Activated naive CD8-positive, alpha-beta T cell treated with anti-CD3 and anti-CD28 coated beads, Interleukin-2, amount 10 ng/mL, durations not matched to agents 7 days and 5 days (primary cell): ENCODE data around the gene GNA15. TPM values are rescaled to one million over a fixed set of nuclear protein-coding genes. Genes with fewer than 3 reads are reported as not detected.

Experiments
- ATAC-seq: fragments of 150-1000 bp; cut with Tn5 transposase; one replicate; pipeline ENCODE4 v1.10.0; 2021; ENCODE audit warnings: low read depth, moderate library complexity
- POLR2A ChIA-PET: fragments of 350-600 bp; sonication (Branson Sonifier 250); formaldehyde crosslinking; loops from one replicate; lab custom pipeline; 2021; ENCODE audit warnings: antibody characterized with exemption; lab: Charles Lee
- DNase-seq: peaks from one replicate; pipeline ENCODE4 v3.0.0; 2021
- H3K27ac Mint-ChIP-seq: one replicate; pipeline ENCODE4 v1.8.0; 2022; ENCODE audit warnings: mild to moderate bottlenecking, mixed read lengths
- H3K27me3 Mint-ChIP-seq: one replicate; pipeline ENCODE4 v1.8.0; 2022; ENCODE audit warnings: mild to moderate bottlenecking, moderate library complexity, mixed read lengths
- H3K36me3 Mint-ChIP-seq: one replicate; pipeline ENCODE4 v1.8.0; 2021; ENCODE audit warnings: mild to moderate bottlenecking, mixed read lengths
- H3K4me1 Mint-ChIP-seq: one replicate; pipeline ENCODE4 v1.8.0; 2021; ENCODE audit warnings: mixed read lengths
- H3K4me3 Mint-ChIP-seq: one replicate; pipeline ENCODE4 v1.8.0; 2022; ENCODE audit warnings: mild to moderate bottlenecking, moderate library complexity, mixed read lengths
- H3K9me3 Mint-ChIP-seq: one replicate; pipeline ENCODE4 v1.8.0; 2021; ENCODE audit warnings: mixed read lengths
- total RNA-seq, 2 experiments: library from RNA; stranded (reverse); gene quantifications; one replicate each; pipeline ENCODE4 v1.2.3, GENCODE V29; 2021

Gene GNA15
- total RNA-seq, 2 experiments from 2014 or later = 17.9 to 19.5 TPM

DNA sequence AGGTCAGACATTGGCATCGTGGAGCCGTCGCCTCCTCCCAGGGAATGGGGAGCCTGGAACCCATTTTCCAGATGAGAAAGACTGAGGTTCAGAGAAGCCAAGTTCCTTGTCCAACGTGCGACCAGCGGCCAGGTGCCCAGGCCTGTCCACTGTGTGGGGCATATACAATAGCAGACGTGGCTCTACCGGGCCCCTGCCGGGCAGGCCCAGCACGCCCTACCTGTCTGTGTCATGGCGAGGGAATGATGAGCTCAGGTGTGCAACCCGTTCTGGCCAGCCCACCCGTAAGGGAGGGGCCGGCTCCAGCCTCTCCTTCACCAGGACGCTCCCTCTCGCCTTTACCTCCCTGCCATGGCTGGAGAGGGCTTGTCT is 837 bp downstream of the GNA15 start:
- Mint-ChIP-seq H3K4me1 (peaks cover 36% of the 10 kb centered on the region), H3K36me3 (peaks cover 12% of the 10 kb centered on the region), H3K27ac (peak overlapping the region; percentile 63), H3K4me3 (peak overlapping the region; percentile 75), H3K9me3 (no peaks in the 10 kb centered on the region), H3K27me3 (no peaks in the 10 kb centered on the region)
- ATAC-seq = no peak
- POLR2A ChIA-PET = interaction anchor here (1.5 kb wide), 1 partner anchor 42 kb away, joined by 4 read pairs; the partner anchor contains the start of gene S1PR4
- peak; percentile 26 for DNase-seq

- no peak for ATAC-seq
- H3K4me1 Mint-ChIP-seq = peaks cover 37% of the 10 kb centered on the region
- H3K4me3 Mint-ChIP-seq = peak overlapping the region; percentile 75
- H3K36me3 Mint-ChIP-seq = peaks cover 12% of the 10 kb centered on the region
- no peaks in the 10 kb centered on the region for H3K9me3 Mint-ChIP-seq
- POLR2A ChIA-PET = interaction anchor here (0.6 to 1.5 kb wide), 2 partner anchors 42 to 66 kb away, joined by 4 read pairs; partner anchors contain the start of gene S1PR4
- no peak for DNase-seq
- H3K27me3 Mint-ChIP-seq = no peaks in the 10 kb centered on the region
- peak overlapping the region; percentile 50 for H3K27ac Mint-ChIP-seq
Observed at GRCh38 chr19:3137119-3137518, 1.3 kb downstream of the GNA15 start.

GRCh38 chr19:3138268-3138667 is 2.4 kb downstream of the GNA15 start:
- POLR2A ChIA-PET = no interaction called here
- Mint-ChIP-seq H3K4me3 (no peak overlapping the region), H3K27ac (no peak overlapping the region), H3K9me3 (no peaks in the 10 kb centered on the region), H3K36me3 (peaks cover 14% of the 10 kb centered on the region), H3K27me3 (no peaks in the 10 kb centered on the region), H3K4me1 (peaks cover 30% of the 10 kb centered on the region)
- ATAC-seq (no peak), DNase-seq (no peak)

DNA sequence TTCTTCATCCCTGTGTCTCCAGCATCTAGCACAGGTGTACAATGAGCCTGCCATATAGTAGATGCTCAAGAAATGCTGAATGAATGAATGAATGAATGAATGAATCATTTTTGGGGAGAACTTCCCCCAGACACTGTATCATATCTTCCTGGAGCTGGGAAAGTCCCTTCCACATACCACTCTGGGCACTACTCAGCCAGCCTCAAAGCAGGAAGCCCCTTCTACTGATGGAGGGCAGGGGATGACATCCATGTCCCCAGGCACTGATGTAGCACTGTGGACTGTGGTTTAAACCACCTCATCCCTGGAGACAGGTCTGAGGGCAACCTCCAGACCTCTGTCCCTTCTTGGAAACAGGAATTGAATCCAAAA is 4.8 kb downstream of the GNA15 start:
- H3K27ac Mint-ChIP-seq = peak overlapping the region; percentile 9
- H3K9me3 Mint-ChIP-seq = no peaks in the 10 kb centered on the region
- no peaks in the 10 kb centered on the region for H3K27me3 Mint-ChIP-seq
- DNase-seq = no peak
- H3K4me1 Mint-ChIP-seq = peaks cover 21% of the 10 kb centered on the region
- no peak for ATAC-seq
- peaks cover 15% of the 10 kb centered on the region for H3K36me3 Mint-ChIP-seq
- POLR2A ChIA-PET = interaction anchor here (0.7 kb wide), 1 partner anchor 26 kb away, joined by 5 read pairs; no protein-coding TSS in a partner anchor
- H3K4me3 Mint-ChIP-seq = peak overlapping the region; percentile 9

GRCh38 chr19:3142292-3142670 is 6.4 kb downstream of the GNA15 start:
- POLR2A ChIA-PET = interaction anchor here (0.5 to 1.5 kb wide), 3 partner anchors 10 to 12 kb away, joined by 4 to 9 read pairs (median 5); no protein-coding TSS in a partner anchor
- DNase-seq (no peak), ATAC-seq (no peak)
- Mint-ChIP-seq H3K9me3 (no peaks in the 10 kb centered on the region), H3K4me1 (peaks cover 20% of the 10 kb centered on the region), H3K4me3 (no peak overlapping the region), H3K27ac (peak overlapping the region; percentile 57), H3K36me3 (peaks cover 15% of the 10 kb centered on the region), H3K27me3 (no peaks in the 10 kb centered on the region)

- Mint-ChIP-seq H3K27ac (peak overlapping the region; percentile 40), H3K27me3 (no peaks in the 10 kb centered on the region), H3K36me3 (peaks cover 15% of the 10 kb centered on the region), H3K4me1 (peaks cover 19% of the 10 kb centered on the region), H3K9me3 (no peaks in the 10 kb centered on the region), H3K4me3 (no peak overlapping the region)
- ATAC-seq (no peak), DNase-seq (no peak)
- POLR2A ChIA-PET = interaction anchor here (0.5 to 1.0 kb wide), 2 partner anchors 12 to 178 kb away, joined by 3 to 5 read pairs; no protein-coding TSS in a partner anchor
Observed at GRCh38 chr19:3142781-3143337, 7.0 kb downstream of the GNA15 start.

DNA sequence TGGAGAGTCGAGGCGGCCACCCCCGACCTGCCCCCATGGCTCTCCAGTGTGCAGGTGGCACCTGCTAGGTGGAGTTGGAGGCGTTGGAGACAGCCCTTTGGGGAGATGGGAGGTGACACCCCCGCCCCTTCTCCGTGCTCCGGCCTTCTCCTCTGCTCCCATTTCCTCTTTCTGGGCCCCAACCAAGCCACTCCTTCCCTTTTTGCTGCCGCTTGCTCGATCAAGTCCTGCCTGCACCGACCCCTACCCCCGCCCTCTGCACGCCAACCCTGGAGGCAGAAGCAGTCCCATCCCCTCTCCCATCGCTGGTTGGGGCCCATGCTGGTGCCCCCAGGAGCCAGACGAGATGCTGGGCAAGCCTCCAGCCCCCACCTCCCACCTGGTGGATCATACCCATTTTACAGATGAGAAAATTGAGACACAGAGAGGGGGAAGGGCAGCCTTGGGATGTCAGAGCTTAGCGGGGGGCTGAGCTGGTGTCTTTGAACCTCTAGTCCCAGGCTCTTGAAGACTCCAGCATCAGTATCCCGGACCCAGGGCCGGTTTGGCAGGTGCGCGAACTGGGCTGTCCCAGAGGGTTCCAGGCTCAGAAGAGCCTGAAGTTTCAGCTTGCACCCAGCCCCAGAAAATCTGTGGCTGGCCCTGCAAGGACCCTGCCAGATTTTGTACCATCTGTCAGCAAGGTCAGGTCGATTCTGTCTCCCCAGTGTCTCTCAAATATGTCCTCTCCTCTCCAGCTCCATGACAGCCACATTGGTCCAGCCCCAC is 10.3 kb downstream of the GNA15 start:
- no peak for ATAC-seq

DNA sequence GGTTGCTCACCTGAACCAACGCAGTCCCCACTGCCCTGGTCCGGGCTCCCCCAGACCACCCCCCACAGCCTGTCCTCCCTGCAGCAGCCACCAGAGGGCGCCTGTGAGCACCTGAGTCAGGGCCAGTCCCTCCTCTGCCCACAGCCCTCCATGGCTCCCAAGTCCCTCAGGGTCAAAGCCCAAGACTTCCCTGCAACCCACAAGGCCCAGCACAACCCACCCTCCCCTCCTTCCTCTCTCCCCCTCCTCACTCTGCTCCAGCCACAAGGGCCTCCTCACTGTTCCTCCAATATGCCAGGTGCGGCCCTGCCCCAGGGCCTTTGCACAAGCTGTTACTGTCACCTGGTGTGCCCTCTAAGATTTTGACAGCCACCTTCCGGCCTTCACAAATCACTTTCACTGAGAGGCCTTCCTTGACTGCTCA is 10.9 kb downstream of the GNA15 start:
- Mint-ChIP-seq H3K36me3 (peaks cover 23% of the 10 kb centered on the region), H3K27me3 (no peaks in the 10 kb centered on the region), H3K9me3 (no peaks in the 10 kb centered on the region), H3K4me1 (peaks cover 10% of the 10 kb centered on the region), H3K4me3 (no peak overlapping the region), H3K27ac (peak overlapping the region; percentile 42)
- ATAC-seq (peak; percentile 42), DNase-seq (peak; percentile 76)
- POLR2A ChIA-PET = interaction anchor here (0.7 kb wide), 1 partner anchor 47 kb away, joined by 3 read pairs; no protein-coding TSS in a partner anchor

More for the DNA sequence above, 10.3 kb downstream of the GNA15 start:
- no peak overlapping the region for H3K4me3 Mint-ChIP-seq
- H3K36me3 Mint-ChIP-seq = peaks cover 23% of the 10 kb centered on the region
- no peak for DNase-seq
- peak overlapping the region; percentile 42 for H3K27ac Mint-ChIP-seq
- no peaks in the 10 kb centered on the region for H3K9me3 Mint-ChIP-seq
- H3K27me3 Mint-ChIP-seq = no peaks in the 10 kb centered on the region
- POLR2A ChIA-PET = interaction anchor here (0.6 kb wide), 1 partner anchor 523 kb away, joined by 5 read pairs; no protein-coding TSS in a partner anchor
- peaks cover 11% of the 10 kb centered on the region for H3K4me1 Mint-ChIP-seq

DNA sequence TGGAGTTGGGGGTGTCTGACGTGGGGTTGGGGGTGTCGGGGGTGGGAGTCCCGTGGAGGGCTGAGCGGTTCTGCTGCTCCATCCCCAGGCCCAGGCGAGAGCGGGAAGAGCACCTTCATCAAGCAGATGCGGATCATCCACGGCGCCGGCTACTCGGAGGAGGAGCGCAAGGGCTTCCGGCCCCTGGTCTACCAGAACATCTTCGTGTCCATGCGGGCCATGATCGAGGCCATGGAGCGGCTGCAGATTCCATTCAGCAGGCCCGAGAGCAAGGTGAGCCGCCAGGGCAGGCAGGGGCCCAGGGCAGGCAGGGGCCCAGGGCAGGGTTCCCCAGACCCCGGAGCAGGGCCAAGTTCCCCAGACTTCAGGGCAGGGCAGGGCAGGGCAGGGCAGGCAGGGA is 12.7 kb downstream of the GNA15 start:
- Mint-ChIP-seq H3K36me3 (peaks cover 22% of the 10 kb centered on the region), H3K27me3 (no peaks in the 10 kb centered on the region), H3K9me3 (no peaks in the 10 kb centered on the region), H3K4me1 (peaks cover 9% of the 10 kb centered on the region), H3K27ac (no peak overlapping the region), H3K4me3 (no peak overlapping the region)
- DNase-seq = no peak
- POLR2A ChIA-PET = no interaction called here
- no peak for ATAC-seq

- no peaks in the 10 kb centered on the region for H3K27me3 Mint-ChIP-seq
- POLR2A ChIA-PET = no interaction called here
- H3K36me3 Mint-ChIP-seq = peaks cover 22% of the 10 kb centered on the region
- peak overlapping the region; percentile 12 for H3K27ac Mint-ChIP-seq
- H3K4me1 Mint-ChIP-seq = peaks cover 9% of the 10 kb centered on the region
- DNase-seq (no peak), ATAC-seq (no peak)
- no peaks in the 10 kb centered on the region for H3K9me3 Mint-ChIP-seq
- H3K4me3 Mint-ChIP-seq = no peak overlapping the region
Observed at GRCh38 chr19:3149089-3149488, 13.3 kb downstream of the GNA15 start.

GRCh38 chr19:3149526-3150505 is 14.0 kb downstream of the GNA15 start:
- no peak overlapping the region for H3K27ac Mint-ChIP-seq
- peaks cover 22% of the 10 kb centered on the region for H3K36me3 Mint-ChIP-seq
- H3K4me1 Mint-ChIP-seq = peaks cover 9% of the 10 kb centered on the region
- ATAC-seq (no peak), DNase-seq (no peak)
- POLR2A ChIA-PET = no interaction called here
- no peaks in the 10 kb centered on the region for H3K27me3 Mint-ChIP-seq
- H3K9me3 Mint-ChIP-seq = no peaks in the 10 kb centered on the region
- no peak overlapping the region for H3K4me3 Mint-ChIP-seq

GRCh38 chr19:3150739-3151329 is 15.0 kb downstream of the GNA15 start:
- no peak overlapping the region for H3K27ac Mint-ChIP-seq
- ATAC-seq = no peak
- H3K27me3 Mint-ChIP-seq = no peaks in the 10 kb centered on the region
- H3K9me3 Mint-ChIP-seq = no peaks in the 10 kb centered on the region
- no peak overlapping the region for H3K4me3 Mint-ChIP-seq
- H3K4me1 Mint-ChIP-seq = peaks cover 7% of the 10 kb centered on the region
- H3K36me3 Mint-ChIP-seq = peaks cover 24% of the 10 kb centered on the region
- no peak for DNase-seq
- POLR2A ChIA-PET = interaction anchor here (0.5 to 0.6 kb wide), 2 partner anchors 12 to 20 kb away, joined by 3 to 4 read pairs; no protein-coding TSS in a partner anchor
